GM12891 (cell line): ENCODE results near the gene AFMID.

Source experiments
- PAX5 ChIP-seq: IDR thresholded peaks from 2 replicates; pipeline ENCODE4 v1.6.1; 2011; ENCODE audit warnings: low read length, moderate library complexity, mild to moderate bottlenecking; ENCODE audit not compliant: insufficient read depth, severe bottlenecking
- POLR2A ChIP-seq: IDR thresholded peaks from 2 replicates; pipeline ENCODE4 v1.6.1; 2011; ENCODE audit warnings: low read depth, low read length, control low read depth
- POLR2AphosphoS5 ChIP-seq: IDR thresholded peaks from 2 replicates; pipeline ENCODE4 v1.6.1; 2011; ENCODE audit warnings: low read depth, low read length, control low read depth
- POU2F2 ChIP-seq: IDR thresholded peaks from 2 replicates; pipeline ENCODE4 v1.6.1; 2011; ENCODE audit warnings: low read depth, mild to moderate bottlenecking, control low read depth, low read length, moderate library complexity
- SPI1 ChIP-seq: IDR thresholded peaks from 2 replicates; pipeline ENCODE4 v1.6.1; 2011; ENCODE audit warnings: low read depth, low read length, control low read depth
- TAF1 ChIP-seq: IDR thresholded peaks from 2 replicates; pipeline ENCODE4 v1.6.1; 2011; ENCODE audit warnings: low read depth, low read length, control low read depth

- TF ChIP-seq POLR2AphosphoS5 = no peak; the same call in 1 of the 2 replicates
- TF ChIP-seq TAF1 = no peak
- no peak for TF ChIP-seq POLR2A
- TF ChIP-seq SPI1 = no peak
- TF ChIP-seq POU2F2 = no peak
- no peak for TF ChIP-seq PAX5
These were observed 11.6 kb upstream of the AFMID start for GRCh38 chr17:78175643-78175981.
